KMS-11 (cell line): ENCODE data around the gene PDZRN3.

ENCODE experiments used
- H2AFZ ChIP-seq: fragments of 200-600 bp; sonication (generic); 2 replicates; pipeline ENCODE4 v1.6.1; 2016; ENCODE audit warnings: antibody characterized with exemption, mixed run types, low read depth
- H3K27ac ChIP-seq: fragments of 200-600 bp; sonication (generic); 2 replicates; pipeline ENCODE4 v1.6.1; 2016; ENCODE audit warnings: mild to moderate bottlenecking, mixed run types
- H3K27me3 ChIP-seq: fragments of 200-600 bp; sonication (generic); 2 replicates; pipeline ENCODE4 v1.6.1; 2017; ENCODE audit warnings: mild to moderate bottlenecking, low read depth, mixed run types, moderate library complexity; ENCODE audit not compliant: insufficient read depth
- H3K36me3 ChIP-seq: fragments of 200-600 bp; sonication (generic); 2 replicates; pipeline ENCODE4 v1.6.1; 2017; ENCODE audit warnings: mild to moderate bottlenecking, mixed run types; ENCODE audit not compliant: insufficient read depth
- H3K4me1 ChIP-seq: fragments of 200-600 bp; sonication (generic); 2 replicates; pipeline ENCODE4 v1.6.1; 2016; ENCODE audit warnings: mild to moderate bottlenecking, low read depth, mixed run types; ENCODE audit not compliant: poor library complexity, severe bottlenecking
- H3K4me2 ChIP-seq: fragments of 200-600 bp; sonication (generic); 2 replicates; pipeline ENCODE4 v1.7.0; 2016; ENCODE audit warnings: mild to moderate bottlenecking, mixed run types
- H3K4me3 ChIP-seq: fragments of 200-600 bp; sonication (generic); IDR thresholded peaks from 2 replicates; pipeline ENCODE4 v1.6.1; 2017; ENCODE audit warnings: low read depth, low read length, mixed read lengths; ENCODE audit not compliant: insufficient read depth
- H3K79me2 ChIP-seq: fragments of 200-600 bp; sonication (generic); 2 replicates; pipeline ENCODE4 v1.6.1; 2016; ENCODE audit warnings: low read depth, mixed run types; ENCODE audit not compliant: insufficient read depth
- H3K9ac ChIP-seq: fragments of 200-600 bp; sonication (generic); 2 replicates; pipeline ENCODE4 v1.6.1; 2016; ENCODE audit warnings: mild to moderate bottlenecking, mixed run types
- H4K20me1 ChIP-seq: fragments of 200-600 bp; sonication (generic); 2 replicates; pipeline ENCODE4 v1.6.1; 2016; ENCODE audit warnings: mild to moderate bottlenecking, mixed run types; ENCODE audit not compliant: insufficient read depth
- CTCF ChIP-seq: fragments of 200-600 bp; sonication (generic); conservative IDR thresholded peaks from 2 replicates; pipeline ENCODE4 v1.6.1; 2017; ENCODE audit warnings: low read depth, mild to moderate bottlenecking, antibody characterized with exemption, low read length, moderate library complexity, mixed read lengths

The PDZRN3 gene

DNA sequence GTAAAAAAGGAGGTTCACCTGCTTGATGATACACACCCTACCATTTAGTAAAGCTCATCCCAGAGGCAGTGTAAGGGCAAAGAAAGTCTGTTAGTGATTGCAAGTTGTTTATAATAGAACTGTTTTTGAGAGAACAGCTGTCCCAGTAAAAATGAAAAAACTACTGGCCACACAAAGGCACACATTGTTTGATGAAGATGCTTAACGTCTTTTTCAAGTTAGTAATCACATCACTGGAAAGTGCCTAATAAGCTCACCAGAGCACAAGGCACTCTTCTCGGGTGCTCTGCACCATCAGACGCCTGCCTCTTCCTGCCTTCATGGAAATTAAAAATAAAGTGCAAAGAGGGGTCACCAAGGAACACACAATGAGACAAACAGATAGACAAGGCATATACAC, 186.9 kb downstream of the PDZRN3 start:
- Histone ChIP-seq H3K27ac (no peak overlapping the region), H4K20me1 (no peaks in the 10 kb centered on the region), H3K36me3 (no peaks in the 10 kb centered on the region), H3K4me1 (no peaks in the 10 kb centered on the region), H3K4me2 (no peak overlapping the region), H3K4me3 (no peak overlapping the region), H3K79me2 (no peaks in the 10 kb centered on the region), H3K27me3 (no peaks in the 10 kb centered on the region), H3K9ac (no peak overlapping the region), H2AFZ (no peak overlapping the region)
- no peak for TF ChIP-seq CTCF

GRCh38 chr3:73435055-73435454, 189.7 kb downstream of the PDZRN3 start:
- H3K4me2 ChIP-seq: no peak overlapping the region

GRCh38 chr3:73433687-73434086, 191.1 kb downstream of the PDZRN3 start:
- H3K9ac ChIP-seq: no peak overlapping the region
- no peaks in the 10 kb centered on the region for H3K4me1 ChIP-seq
- no peaks in the 10 kb centered on the region for H3K27me3 ChIP-seq
- TF ChIP-seq CTCF: no peak
- H2AFZ ChIP-seq: no peak overlapping the region
- H4K20me1 ChIP-seq: no peaks in the 10 kb centered on the region
- no peak overlapping the region for H3K4me3 ChIP-seq
- H3K36me3 ChIP-seq: no peaks in the 10 kb centered on the region
- H3K79me2 ChIP-seq: no peaks in the 10 kb centered on the region
- no peak overlapping the region for H3K4me2 ChIP-seq
- no peak overlapping the region for H3K27ac ChIP-seq

More at GRCh38 chr3:73435055-73435454, 189.7 kb downstream of the PDZRN3 start:
- TF ChIP-seq CTCF: no peak
- Histone ChIP-seq H3K79me2 (no peaks in the 10 kb centered on the region), H4K20me1 (no peaks in the 10 kb centered on the region), H3K36me3 (no peaks in the 10 kb centered on the region), H2AFZ (no peak overlapping the region), H3K27me3 (no peaks in the 10 kb centered on the region), H3K9ac (no peak overlapping the region), H3K27ac (no peak overlapping the region), H3K4me3 (no peak overlapping the region), H3K4me1 (no peaks in the 10 kb centered on the region)

GRCh38 chr3:73433079-73433478, 191.7 kb downstream of the PDZRN3 start:
- H2AFZ ChIP-seq: no peak overlapping the region
- no peak overlapping the region for H3K9ac ChIP-seq

More at GRCh38 chr3:73433079-73433478, 191.7 kb downstream of the PDZRN3 start:
- no peaks in the 10 kb centered on the region for H3K4me1 ChIP-seq
- no peak overlapping the region for H3K4me2 ChIP-seq
- H3K27me3 ChIP-seq: no peaks in the 10 kb centered on the region
- no peaks in the 10 kb centered on the region for H3K79me2 ChIP-seq
- no peak overlapping the region for H3K27ac ChIP-seq
- H4K20me1 ChIP-seq: no peaks in the 10 kb centered on the region
- TF ChIP-seq CTCF: no peak
- H3K36me3 ChIP-seq: no peaks in the 10 kb centered on the region
- H3K4me3 ChIP-seq: no peak overlapping the region
